Endothelial cell of umbilical vein (primary cell): ENCODE measurements around the gene FAS. TPM values are rescaled to one million over a fixed set of nuclear protein-coding genes. Genes with fewer than 3 reads are reported as not detected.

Experiments used
- BruUV-seq: library from RNA; stranded (reverse); fragments of 400-500 nt; replicated peaks from 2 replicates; lab custom pipeline; 2021; lab: Mats Ljungman, UMichigan
- CTCF ChIA-PET: fragments of 300-600, 350-600 bp; sonication (Branson Sonifier 250); formaldehyde crosslinking; loops from one replicate; lab custom pipeline; 2021; ENCODE audit warnings: antibody characterized with exemption, inconsistent platforms; lab: Charles Lee
- POLR2A ChIA-PET: fragments of 300-600, 350-600 bp; sonication (Branson Sonifier 250); formaldehyde crosslinking; loops from one replicate; lab custom pipeline; 2021; ENCODE audit warnings: antibody characterized with exemption, inconsistent platforms; lab: Charles Lee
- DNase-seq: peaks from one replicate; pipeline ENCODE4 v3.0.0-alpha.2; 2011; ENCODE audit warnings: low read depth, low spot score
- FAIRE-seq: peaks from 2 replicates; lab custom pipeline; 2011; peaks lifted over from hg19 to GRCh38; lab: Jason Lieb, UNC
- H2AFZ ChIP-seq: 2 replicates; pipeline ENCODE4 v1.6.0; 2012; ENCODE audit warnings: low read depth, low read length, control low read depth, inconsistent platforms
- H3K27ac ChIP-seq: 2 replicates; pipeline ENCODE4 v1.5.1; 2011; ENCODE audit warnings: low read depth, mild to moderate bottlenecking, control low read depth, low read length, moderate library complexity; ENCODE audit not compliant: insufficient read depth
- H3K27me3 ChIP-seq, 2 experiments: 2 replicates each; pipeline versions ENCODE4 v1.6.0 to v1.6.1; 2011; ENCODE audit warnings: low read length in 2 of 2, mixed read lengths in 1 of 2; ENCODE audit not compliant: control insufficient read depth in 2 of 2, insufficient read depth in 2 of 2
- H3K36me3 ChIP-seq, 2 experiments: 2 replicates in 1 of 2; 3 replicates in 1 of 2; pipeline ENCODE4 v1.5.1; 2011; ENCODE audit warnings: low read length in 2 of 2, mild to moderate bottlenecking in 1 of 2, moderate library complexity in 1 of 2; ENCODE audit not compliant: control insufficient read depth in 2 of 2, insufficient read depth in 2 of 2; ENCODE audit errors: extremely low read depth in 1 of 2
- H3K4me1 ChIP-seq: 3 replicates; pipeline ENCODE4 v1.5.1; 2011; ENCODE audit warnings: mild to moderate bottlenecking, low read length; ENCODE audit not compliant: control insufficient read depth, insufficient read depth; ENCODE audit errors: extremely low read depth
- H3K4me2 ChIP-seq: 2 replicates; pipeline ENCODE4 v1.6.1; 2011; ENCODE audit warnings: low read length, control low read depth, mixed read lengths; ENCODE audit not compliant: insufficient read depth
- H3K4me3 ChIP-seq, 3 experiments: fragments of 200-600 bp in 1 of 3; sonication (generic), shearing (Covaris generic) in 1 of 3; replicated peaks in 1 of 3; 2 replicates each; pipeline ENCODE4 v1.5.1; 2011 to 2016; ENCODE audit warnings: control low read depth in 3 of 3, low read length in 3 of 3, mild to moderate bottlenecking in 2 of 3, inconsistent platforms in 1 of 3, low read depth in 1 of 3, moderate library complexity in 1 of 3; ENCODE audit not compliant: insufficient read depth in 1 of 3
- H3K79me2 ChIP-seq: 2 replicates; pipeline ENCODE4 v1.6.0; 2012; ENCODE audit warnings: low read length, inconsistent platforms; ENCODE audit not compliant: control insufficient read depth, insufficient read depth
- H3K9ac ChIP-seq: replicated peaks from 2 replicates; pipeline ENCODE3; 2011; ENCODE audit warnings: low read length, control low read depth; ENCODE audit not compliant: insufficient read depth; ENCODE audit errors: extremely low read depth
- H3K9me1 ChIP-seq: replicated peaks from 3 replicates; pipeline ENCODE4 v1.6.0; 2011; ENCODE audit warnings: mild to moderate bottlenecking, low read length; ENCODE audit not compliant: control insufficient read depth, insufficient read depth; ENCODE audit errors: extremely low read depth
- H3K9me3 ChIP-seq: replicated peaks from 2 replicates; pipeline ENCODE4 v1.5.1; 2012; ENCODE audit warnings: low read length, inconsistent platforms; ENCODE audit not compliant: control insufficient read depth, insufficient read depth
- H4K20me1 ChIP-seq: replicated peaks from 2 replicates; pipeline ENCODE3; 2011; ENCODE audit warnings: mild to moderate bottlenecking, low read length; ENCODE audit not compliant: control insufficient read depth, insufficient read depth; ENCODE audit errors: extremely low read depth
- CTCF ChIP-seq, 2 donors: IDR thresholded peaks; 1 replicate in 1 of 2; 2 replicates in 1 of 2; pipeline ENCODE4 v1.5.1; 2011; ENCODE audit warnings: low read length in 2 of 2, mild to moderate bottlenecking in 2 of 2, moderate library complexity in 2 of 2, control low read depth in 1 of 2, inconsistent platforms in 1 of 2, low read depth in 1 of 2; ENCODE audit not compliant: insufficient read depth in 1 of 2; ENCODE audit errors: extremely low read depth in 1 of 2
- EZH2 ChIP-seq: IDR thresholded peaks from 2 replicates; pipeline ENCODE4 v1.6.1; 2012; ENCODE audit warnings: borderline replicate concordance, low read depth, mild to moderate bottlenecking, moderate library complexity, low read length, inconsistent platforms; ENCODE audit not compliant: severe bottlenecking
- FOS ChIP-seq: IDR thresholded peaks from 2 replicates; pipeline ENCODE4 v1.6.1; 2011; ENCODE audit warnings: mild to moderate bottlenecking, low read length, moderate library complexity, borderline replicate concordance; ENCODE audit not compliant: insufficient read depth
- GATA2 ChIP-seq: IDR thresholded peaks from 2 replicates; pipeline ENCODE4 v1.7.0; 2011; ENCODE audit warnings: low read depth, mild to moderate bottlenecking, moderate library complexity, mixed read lengths, low read length; ENCODE audit not compliant: insufficient read length, insufficient read depth
- JUN ChIP-seq: IDR thresholded peaks from 2 replicates; pipeline ENCODE4 v1.6.1; 2011; ENCODE audit warnings: borderline replicate concordance, low read depth; ENCODE audit not compliant: insufficient read length, insufficient read depth
- MYC ChIP-seq: IDR thresholded peaks from one replicate; pipeline ENCODE4 v1.6.1; 2011; ENCODE audit warnings: mild to moderate bottlenecking, low read depth, low read length
- POLR2A ChIP-seq: IDR thresholded peaks from 2 replicates; pipeline ENCODE4 v1.6.1; 2012; ENCODE audit warnings: low read depth, mild to moderate bottlenecking, control low read depth, low read length
- POLR2AphosphoS5 ChIP-seq: IDR thresholded peaks from 2 replicates; pipeline ENCODE4 v1.6.1; 2012; ENCODE audit warnings: low read depth, mild to moderate bottlenecking, control low read depth, low read length, moderate library complexity; ENCODE audit not compliant: insufficient read depth
- dilution Hi-C: fragments of 300-500 bp; cut with MboI; formaldehyde crosslinking; loops from one replicate; pipeline ENCODE4 v1.15.0; 2019; ENCODE audit warnings: low sequenced_read_pairs; ENCODE audit not compliant: extremely low pct_ligation_motif_present
- intact Hi-C: fragments of 100-400 bp; cut with micrococcal nuclease; formaldehyde crosslinking; loops from one replicate; pipeline ENCODE4 v1.10.0; 2022
- polyA plus RNA-seq, 4 experiments: library from polyadenylated mRNA; depleted of rRNA in 3 of 4; stranded (reverse) in 3 of 4; unstranded in 1 of 4; fragments of >200 nt; gene quantifications; 2 replicates each; pipeline versions ENCODE4 v1.2.1 to v1.2.3, GENCODE V29; 2011 to 2012; ENCODE audit warnings: missing spikeins in 1 of 4
- total RNA-seq: library from RNA; stranded (reverse); gene quantifications from 2 replicates; pipeline ENCODE4 v1.2.3, GENCODE V29; 2021
- TF ChIP-seq, protein P1 (sequence below): IDR thresholded peaks from 2 replicates; pipeline ENCODE4 v1.6.1; 2011; ENCODE audit not compliant: insufficient read depth, insufficient read length

FAS gene
- total and polyA plus RNA-seq, 2 donors (not counting 3 experiments of a cell fraction or from before 2014, with no cell fraction given), result 2.0 to 6.1 TPM

DNA sequence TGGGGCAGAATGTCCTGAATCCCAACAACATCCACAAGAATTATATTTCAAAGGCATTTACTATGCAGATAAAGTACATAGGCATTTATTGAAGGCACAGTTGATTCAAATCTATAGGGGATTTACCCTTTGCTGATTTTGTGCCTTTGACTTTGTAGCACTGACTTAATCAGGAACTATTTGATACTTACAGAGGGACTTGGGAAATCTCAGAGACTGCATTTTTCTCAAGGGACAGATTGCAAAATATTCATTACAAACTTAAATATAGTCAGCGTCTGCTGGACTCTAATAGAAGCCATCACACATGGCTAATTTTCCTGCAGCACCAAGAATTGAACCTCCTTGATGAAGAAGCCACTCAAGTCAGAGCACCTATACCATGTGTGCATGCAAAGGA is 44.9 kb downstream of the FAS start:
- dilution Hi-C loops, result no loop called here
- no peak for FAIRE-seq
- CTCF ChIA-PET, result interaction anchor here (1.4 to 1.7 kb wide), 2 partner anchors 182 kb away, joined by 5 to 7 read pairs; no protein-coding TSS in a partner anchor

More for the DNA sequence above, 44.9 kb downstream of the FAS start:
- H2AFZ ChIP-seq, result no peak overlapping the region
- no peaks in the 10 kb centered on the region for H4K20me1 ChIP-seq
- no peaks in the 10 kb centered on the region for H3K9me1 ChIP-seq
- intact Hi-C loops, result no loop called here
- no peak overlapping the region for H3K4me2 ChIP-seq
- TF ChIP-seq MYC (no peak), POLR2AphosphoS5 (no peak), FOS (no peak), GATA2 (no peak), EZH2 (no peak), POLR2A (no peak), CTCF (IDR thresholded peaks at IDR 0.05; ENCODE audit: extremely low read depth in 1 of 2, insufficient read depth in 1 of 2, low read depth in 1 of 2, low read length in 2 of 2) (no peak), JUN (no peak)
- TF ChIP-seq, protein P1, sequence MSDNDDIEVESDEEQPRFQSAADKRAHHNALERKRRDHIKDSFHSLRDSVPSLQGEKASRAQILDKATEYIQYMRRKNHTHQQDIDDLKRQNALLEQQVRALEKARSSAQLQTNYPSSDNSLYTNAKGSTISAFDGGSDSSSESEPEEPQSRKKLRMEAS, result no peak
- POLR2A ChIA-PET, result no interaction called here
- peaks cover 19% of the 10 kb centered on the region for H3K4me1 ChIP-seq
- no peak overlapping the region for H3K4me3 ChIP-seq
- H3K9ac ChIP-seq, result no peak overlapping the region
- H3K79me2 ChIP-seq, result no peaks in the 10 kb centered on the region
- no peak overlapping the region for H3K27ac ChIP-seq
- H3K9me3 ChIP-seq, result no peaks in the 10 kb centered on the region
- no peaks in the 10 kb centered on the region for H3K27me3 ChIP-seq
- H3K36me3 ChIP-seq, result no peaks in the 10 kb centered on the region
- no peak for DNase-seq
- BruUV-seq, result no TSS peak
